HG03060 (cell line): ENCODE results near the gene TOLLIP.
"Not testable (repeated sequence)": the region's sequence is repeated elsewhere in the genome, so short reads cannot be mapped to it uniquely, and the experiment has no call there.

ENCODE experiments used
- ATAC-seq: cut with Tn5 transposase; IDR thresholded peaks from one replicate; pipeline ENCODE4 v1.9.1; 2021; ENCODE audit warnings: low read depth, moderate number of reproducible peaks; ENCODE audit not compliant: unreplicated experiment

TOLLIP gene

GRCh38 chr11:1344056-1344635 lies 34.7 kb upstream of the TOLLIP start:
- no peak for ATAC-seq

GRCh38 chr11:1343391-1344055 lies 34.1 kb upstream of the TOLLIP start:
- no peak for ATAC-seq

GRCh38 chr11:1342946-1343345 lies 33.5 kb upstream of the TOLLIP start:
- ATAC-seq = no peak

GRCh38 chr11:1341928-1342524 lies 32.6 kb upstream of the TOLLIP start:
- ATAC-seq = no peak

GRCh38 chr11:1341226-1341625 lies 31.8 kb upstream of the TOLLIP start:
- ATAC-seq = not testable (repeated sequence)

- ATAC-seq = no peak
Observed at GRCh38 chr11:1340111-1340510, 30.7 kb upstream of the TOLLIP start.

GRCh38 chr11:1339066-1339675 lies 29.7 kb upstream of the TOLLIP start:
- no peak for ATAC-seq

GRCh38 chr11:1338201-1339065 lies 29.0 kb upstream of the TOLLIP start:
- ATAC-seq = no peak

- no peak for ATAC-seq
Observed at GRCh38 chr11:1337647-1338007, 28.2 kb upstream of the TOLLIP start.

GRCh38 chr11:1336836-1337646 lies 27.6 kb upstream of the TOLLIP start:
- no peak for ATAC-seq

GRCh38 chr11:1335811-1336761 lies 26.7 kb upstream of the TOLLIP start:
- ATAC-seq = no peak

GRCh38 chr11:1335264-1335810 lies 25.9 kb upstream of the TOLLIP start:
- ATAC-seq = no peak

GRCh38 chr11:1333860-1334259 lies 24.4 kb upstream of the TOLLIP start:
- no peak for ATAC-seq

- ATAC-seq = no peak
Observed at GRCh38 chr11:1333091-1333772, 23.8 kb upstream of the TOLLIP start.

- ATAC-seq = no peak
Observed at GRCh38 chr11:1330473-1330872, 21.0 kb upstream of the TOLLIP start.

- ATAC-seq = no peak
Observed at GRCh38 chr11:1327064-1327460, 17.6 kb upstream of the TOLLIP start.

GRCh38 chr11:1326435-1327063 lies 17.1 kb upstream of the TOLLIP start:
- ATAC-seq = no peak

GRCh38 chr11:1323774-1324173 lies 14.3 kb upstream of the TOLLIP start:
- ATAC-seq = no peak
